Stimulated activated CD4-positive, alpha-beta T cell treated with anti-CD3 and anti-CD28 coated beads, Interleukin-1b, Interleukin-23, amount 100 ng/mL, for 48 hours (primary cell): Measurements from ENCODE around the gene TTLL12.

Source experiments
- DNase-seq: peaks from one replicate; pipeline ENCODE4 v3.0.0-alpha.2; 2020

TTLL12 gene

DNA sequence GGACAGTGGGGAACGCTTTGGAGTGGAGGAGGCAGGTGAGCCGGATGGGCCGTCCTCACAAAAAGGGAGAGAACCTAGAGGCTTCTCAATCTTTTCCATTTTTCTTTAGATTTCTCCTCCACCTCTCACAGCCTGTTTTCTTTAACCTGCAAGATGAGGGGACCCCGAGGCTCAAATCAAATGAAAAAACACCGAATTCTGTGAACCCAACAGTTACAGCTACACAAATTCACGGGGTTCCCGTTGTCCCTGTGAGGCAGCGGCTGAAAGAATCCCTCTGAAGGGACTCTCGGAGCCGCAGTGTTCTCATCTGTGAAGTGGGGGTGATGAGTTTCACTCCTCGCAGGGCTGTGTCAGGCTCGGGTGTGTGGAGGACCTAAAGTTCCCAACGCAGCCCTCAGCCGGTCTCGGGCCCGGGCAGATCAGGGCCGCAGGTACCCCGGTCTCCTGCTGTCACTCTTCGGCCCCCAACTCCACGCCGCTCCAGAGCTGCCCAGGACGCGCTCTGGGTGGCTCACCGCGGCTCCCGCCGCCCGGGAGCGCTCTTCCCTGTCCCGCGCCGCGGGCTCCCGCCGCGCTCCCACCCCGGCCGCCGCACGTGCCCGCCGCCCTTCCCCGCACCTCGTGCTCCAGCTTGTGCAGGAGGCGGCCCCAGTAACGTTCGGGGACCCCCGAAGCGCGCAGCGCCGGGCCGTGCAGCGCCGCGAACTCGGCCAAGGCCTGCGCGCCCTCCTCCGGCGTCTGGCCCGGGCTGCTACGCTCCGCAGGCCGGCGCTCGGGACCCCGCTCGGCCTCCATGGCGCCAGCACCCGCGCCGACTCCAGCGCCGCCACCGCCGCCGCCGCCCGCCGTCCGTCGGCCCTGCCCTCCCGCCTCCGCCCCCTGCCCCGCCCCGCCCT, at the start of gene TTLL12:
Gene TTLL12, minus strand, starts transcription at position 863 of the 899 bp plus-strand sequence. Its CDS starts 65 bp downstream, at position 798.
- DNase-seq, result peak; percentile 62

DNA sequence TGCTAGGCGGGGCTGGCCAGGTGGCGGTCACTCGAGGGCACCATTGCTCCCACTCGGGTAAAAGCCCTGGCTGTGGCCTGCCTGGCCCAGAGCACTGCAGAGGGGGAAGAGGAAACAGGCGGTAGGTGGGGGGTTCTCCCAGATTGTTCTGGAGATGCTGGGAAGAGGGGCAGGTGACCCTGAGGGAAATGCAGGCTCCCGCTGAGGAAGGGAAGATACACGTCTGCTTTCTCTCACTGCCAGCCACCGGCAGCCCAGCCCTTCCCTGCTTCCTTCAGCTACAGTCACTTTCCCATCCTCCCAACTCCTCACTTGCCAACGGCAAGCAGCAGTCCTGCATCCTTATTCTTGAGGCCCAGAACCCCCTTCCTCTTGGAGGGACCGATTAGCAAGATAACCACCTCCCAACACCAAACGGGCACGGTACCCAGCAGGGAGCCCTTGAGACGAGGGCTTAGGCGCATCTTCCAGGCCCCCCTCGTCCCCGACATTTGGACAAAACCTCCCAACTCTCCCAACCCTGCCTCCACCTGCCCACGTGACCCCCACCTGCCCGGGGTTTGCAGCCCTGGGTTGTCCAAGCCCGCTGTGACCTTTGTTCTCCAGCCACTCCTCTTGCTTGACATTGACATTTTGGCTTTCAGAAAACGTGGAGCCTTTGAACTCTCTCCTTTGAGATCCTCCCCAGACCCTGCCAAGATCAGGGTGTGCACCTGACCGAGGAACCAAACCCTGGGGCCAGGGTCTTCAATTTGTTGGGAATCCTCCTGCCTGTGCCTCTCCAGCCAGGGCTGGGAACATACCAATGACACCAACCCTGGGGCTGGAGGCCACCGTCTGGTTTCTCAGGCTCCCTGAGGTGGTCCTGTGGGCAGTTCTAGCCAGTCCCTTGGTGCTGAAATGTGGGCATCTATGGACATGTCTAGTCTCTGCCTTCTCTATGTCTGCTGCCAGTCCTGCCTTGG, 48.8 kb upstream of the TTLL12 start:
- DNase-seq, result no peak

DNA sequence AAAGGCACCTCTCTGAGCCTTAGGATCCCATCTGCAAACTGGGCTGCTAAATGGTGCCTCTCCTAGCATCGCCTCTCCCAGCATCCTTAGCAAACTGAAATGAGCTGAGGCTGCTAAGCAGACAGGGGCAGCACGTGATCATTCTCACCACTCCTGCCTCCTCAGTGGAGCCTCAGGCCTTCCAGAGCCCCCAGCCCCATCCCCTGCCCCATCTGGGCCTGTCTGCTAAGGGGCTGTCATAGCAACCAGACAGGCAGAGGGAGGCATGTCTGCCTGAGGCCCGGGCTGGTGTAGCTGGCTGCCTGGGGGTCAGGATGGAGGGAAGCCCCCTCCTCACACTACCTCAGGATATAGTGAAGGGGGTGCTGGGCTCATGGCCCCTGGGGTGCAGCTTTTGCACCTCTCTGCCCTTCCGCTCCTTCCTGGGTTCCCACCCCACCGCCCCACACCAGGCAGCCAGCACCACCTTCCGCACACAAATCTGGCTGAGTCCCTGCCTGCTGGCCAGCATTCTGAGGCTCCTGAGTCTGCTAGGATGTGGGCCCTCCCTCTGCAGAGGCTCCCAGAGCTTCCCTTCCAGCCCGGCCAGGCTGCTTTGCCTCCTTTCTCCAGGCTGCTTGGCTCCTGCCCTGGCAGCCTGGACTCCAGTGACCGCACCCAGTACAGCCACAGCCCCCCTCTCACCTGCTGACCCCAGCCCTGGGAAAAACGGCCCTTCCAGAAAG, 47.5 kb upstream of the TTLL12 start:
- no peak for DNase-seq

DNA sequence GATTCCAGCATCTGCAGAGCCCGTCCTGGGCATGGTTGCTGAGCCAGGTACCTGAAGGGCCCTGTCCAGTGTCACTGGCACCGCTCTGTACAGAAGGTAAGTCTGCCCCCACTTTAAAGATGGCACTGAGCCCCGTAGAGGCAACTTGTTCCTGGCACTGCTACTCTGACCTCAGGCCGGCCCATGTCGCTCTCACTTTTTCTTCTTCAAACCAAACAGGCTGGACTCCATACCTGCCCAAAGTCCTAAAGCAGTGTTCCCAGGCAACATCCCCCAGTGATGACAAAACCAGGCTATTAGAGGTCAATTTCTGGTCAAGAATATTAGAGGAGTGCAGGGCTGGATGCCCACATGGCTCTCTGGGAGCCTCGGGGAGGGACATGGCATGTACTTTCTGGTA, 46.6 kb upstream of the TTLL12 start:
- DNase-seq, result no peak

DNA sequence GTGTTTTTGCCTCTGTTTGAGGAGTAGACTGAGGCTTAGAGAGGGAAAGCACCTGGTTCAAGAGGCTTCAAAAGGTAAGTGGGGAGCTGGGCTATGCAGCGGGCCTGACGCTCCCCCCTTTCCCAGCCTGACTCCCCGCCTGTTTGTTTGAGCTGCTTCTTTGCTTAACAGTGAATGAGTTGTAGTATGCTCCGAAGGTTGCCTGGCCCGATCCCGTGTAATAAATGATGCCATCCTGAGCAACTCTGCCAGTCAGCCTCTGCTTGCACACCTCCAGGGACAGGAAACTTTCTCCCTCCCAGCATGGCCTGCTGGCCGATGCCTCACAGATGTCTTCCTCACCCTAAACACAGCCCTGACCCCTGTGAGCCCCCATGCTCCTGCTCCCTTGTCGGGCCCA, 45.5 kb upstream of the TTLL12 start:
- DNase-seq, result no peak

DNA sequence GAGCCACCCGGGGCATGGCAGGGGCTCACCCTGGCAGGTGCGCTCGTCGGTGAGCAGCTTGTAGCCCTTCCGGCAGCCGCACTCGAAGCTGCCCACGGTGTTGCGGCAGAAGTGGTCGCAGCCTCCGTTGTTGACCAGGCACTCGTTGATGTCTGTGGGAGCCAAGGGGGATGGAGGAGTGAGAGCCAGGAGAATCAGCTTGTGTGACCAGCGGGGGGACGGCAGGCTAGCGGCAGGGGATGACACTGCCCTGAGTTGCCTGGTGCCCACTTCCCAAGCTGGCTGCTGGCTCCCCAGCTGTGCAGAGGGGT, 44.7 kb upstream of the TTLL12 start:
- no peak for DNase-seq

DNA sequence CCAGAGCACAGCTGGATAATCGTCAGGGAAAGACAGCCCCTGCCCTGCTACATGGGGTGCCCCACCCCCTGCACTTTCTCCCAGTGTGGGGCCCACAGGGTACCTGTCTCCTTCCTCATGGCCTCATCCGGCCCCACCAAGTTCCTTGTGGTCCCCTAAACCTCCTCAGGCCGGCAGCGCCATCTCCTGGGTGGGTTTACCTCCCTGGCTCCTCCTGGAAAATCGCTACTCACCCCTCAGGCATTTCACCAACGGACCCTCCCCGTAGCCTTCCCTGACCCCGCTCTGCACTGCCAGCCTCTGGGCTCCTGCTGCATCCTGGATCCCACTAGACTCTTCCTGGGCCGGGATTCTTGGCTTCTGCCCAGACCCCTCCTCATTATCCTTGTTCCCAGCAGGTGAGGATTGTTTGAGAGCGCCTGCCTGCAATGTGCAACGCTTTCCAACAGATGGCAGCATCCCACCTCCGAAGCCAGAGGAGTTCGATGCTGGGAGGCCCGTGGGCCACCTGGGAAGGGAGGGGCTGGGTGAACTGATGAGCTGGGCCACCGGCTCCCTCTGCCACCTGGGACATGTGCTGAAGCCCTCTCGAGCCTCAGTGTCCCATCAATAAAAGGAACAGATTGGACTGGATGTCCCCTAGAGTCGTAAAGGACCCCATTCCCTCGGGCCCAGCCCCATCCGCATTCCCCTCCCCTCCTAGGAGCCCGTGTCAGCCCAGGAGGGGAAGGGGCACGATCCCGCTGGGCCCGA, 44.2 kb upstream of the TTLL12 start:
- DNase-seq, result peak; percentile 64

DNA sequence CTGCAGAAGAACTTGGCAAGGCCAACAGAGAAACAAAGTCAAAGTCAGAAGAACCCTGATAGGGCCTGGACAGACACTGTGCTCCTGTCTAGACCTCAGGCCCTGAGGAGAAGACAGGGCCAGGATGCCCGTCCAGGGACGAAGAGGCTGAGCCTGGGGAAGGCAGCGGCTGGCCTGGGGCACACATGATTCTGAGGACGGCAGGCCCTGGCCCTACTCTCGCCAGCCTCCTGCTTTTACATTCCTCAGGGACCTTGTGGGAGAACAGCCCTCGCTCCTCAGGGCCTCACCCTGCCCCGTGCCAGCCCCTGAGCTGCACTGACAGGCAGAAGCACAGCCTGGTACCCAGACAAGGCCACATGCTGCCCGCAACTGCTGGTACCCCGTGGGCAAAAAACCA, 43.6 kb upstream of the TTLL12 start:
- DNase-seq, result no peak

DNA sequence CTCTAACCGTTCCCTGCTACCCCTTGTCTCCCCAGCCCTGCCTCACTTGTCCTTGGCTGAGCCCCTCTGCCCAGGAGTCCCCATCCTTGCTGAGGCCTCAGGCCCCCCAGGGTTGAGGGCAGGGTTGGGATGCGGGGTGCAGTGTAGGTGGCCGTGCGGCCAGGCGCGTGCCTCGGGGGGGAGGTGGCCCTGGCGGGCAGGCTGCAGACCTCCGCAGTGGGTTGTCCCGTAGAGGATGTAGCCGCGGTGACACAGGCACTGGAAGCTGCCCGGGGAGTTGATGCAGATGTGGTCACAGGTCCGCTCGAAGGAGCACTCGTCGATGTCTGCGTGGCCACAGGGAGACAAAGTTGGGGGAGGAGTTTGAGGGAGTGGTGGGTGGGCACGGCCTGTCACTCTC, 41.9 kb upstream of the TTLL12 start:
- no peak for DNase-seq

DNA sequence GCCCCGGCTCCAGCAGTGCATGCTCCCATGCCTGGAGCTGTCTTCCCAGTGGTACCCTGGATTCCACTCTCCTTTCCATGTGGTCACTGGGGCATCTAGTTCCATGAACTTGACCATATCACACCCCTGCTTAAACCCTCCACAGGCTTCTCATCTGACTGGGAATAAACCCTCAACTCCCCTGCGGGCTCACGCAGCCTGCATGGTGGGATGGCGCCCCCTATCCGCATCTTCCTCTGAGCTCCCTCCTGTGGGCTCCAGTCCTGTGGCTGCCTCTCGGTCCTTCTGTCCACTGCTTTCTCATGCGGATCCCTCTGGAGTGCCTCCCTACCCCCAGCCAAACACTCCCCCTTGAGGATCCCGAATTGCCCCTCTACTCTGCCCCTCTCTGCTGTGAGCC, 41.4 kb upstream of the TTLL12 start:
- no peak for DNase-seq

DNA sequence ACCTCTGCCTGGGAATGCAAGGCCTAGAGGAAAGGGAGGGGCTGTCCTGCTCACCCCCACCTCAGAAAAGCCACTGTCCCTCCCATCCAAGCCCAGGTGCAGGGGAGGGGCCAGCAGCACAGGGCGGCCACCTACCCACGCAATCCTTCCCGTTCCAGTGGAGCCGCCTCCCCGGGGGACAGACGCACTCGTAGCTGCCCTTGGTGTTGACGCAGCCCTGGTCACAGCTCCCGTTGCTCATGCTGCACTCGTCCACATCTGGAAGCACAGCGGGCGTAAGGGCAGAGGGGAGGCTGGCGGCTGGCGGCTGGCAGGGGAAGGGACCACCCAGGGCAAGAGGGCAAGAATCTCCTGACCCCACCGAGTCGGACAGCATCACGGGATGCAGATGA, 40.3 kb upstream of the TTLL12 start:
- no peak for DNase-seq

DNA sequence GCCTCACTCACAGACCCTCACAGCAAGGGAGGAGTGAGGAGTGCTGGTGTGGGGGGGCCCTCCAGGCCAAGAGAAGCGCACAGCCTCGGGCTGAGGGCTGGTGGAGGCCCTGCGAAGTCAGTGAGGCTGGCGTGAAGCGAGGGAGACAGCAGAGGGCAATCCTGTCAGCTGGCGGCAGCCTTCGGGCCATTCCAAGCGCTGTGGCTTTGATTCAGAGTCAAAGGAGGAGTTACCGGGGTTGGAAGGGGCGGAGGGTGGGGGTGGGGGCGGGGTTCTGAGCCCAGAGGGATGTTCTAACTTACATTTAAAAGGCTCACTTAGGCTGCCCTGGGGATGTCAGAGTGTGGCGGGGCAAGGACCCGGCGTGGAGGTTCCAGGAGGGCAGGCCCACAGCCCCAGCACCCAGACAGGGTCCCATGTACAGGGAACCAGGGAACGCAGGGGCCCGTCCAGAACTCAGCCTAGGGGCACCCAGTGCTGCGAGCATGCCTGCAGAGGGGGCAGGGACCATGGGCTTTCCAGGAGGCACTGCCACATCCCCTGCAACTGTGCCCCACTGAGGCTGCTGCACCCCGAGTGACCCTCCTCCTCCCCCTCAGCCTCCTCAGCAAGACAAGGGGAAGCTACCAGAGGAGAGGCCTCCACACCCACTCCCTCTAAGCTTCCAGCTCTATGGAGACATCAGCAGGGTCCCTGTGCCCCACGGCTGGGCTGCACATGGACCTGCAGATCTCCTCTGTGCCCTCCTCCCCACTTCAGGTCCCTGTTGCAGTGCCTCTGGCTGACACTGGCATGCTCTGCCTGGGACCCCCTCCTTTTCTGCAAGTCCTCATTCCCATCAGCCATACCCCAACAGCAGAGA, 39.7 kb upstream of the TTLL12 start:
- DNase-seq, result no peak

DNA sequence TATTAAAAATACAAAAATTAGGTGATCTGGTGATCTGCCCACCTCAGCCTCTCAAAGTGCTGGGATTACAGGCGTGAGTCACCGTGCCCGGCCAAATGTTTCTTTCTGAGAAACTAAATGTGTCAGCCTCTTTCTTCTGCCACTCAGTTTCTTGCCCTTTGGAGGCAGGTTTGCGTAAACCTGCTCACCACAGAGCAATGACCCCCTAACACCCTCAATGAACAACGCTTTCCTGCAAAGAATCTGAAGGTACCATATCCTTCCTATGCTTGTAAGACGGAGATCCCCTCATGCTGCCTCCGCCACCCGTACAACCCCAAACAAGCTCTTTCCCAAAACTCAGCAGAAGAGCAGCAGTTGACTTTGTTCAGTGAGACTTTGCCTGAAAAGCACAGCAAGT, 38.7 kb upstream of the TTLL12 start:
- no peak for DNase-seq

DNA sequence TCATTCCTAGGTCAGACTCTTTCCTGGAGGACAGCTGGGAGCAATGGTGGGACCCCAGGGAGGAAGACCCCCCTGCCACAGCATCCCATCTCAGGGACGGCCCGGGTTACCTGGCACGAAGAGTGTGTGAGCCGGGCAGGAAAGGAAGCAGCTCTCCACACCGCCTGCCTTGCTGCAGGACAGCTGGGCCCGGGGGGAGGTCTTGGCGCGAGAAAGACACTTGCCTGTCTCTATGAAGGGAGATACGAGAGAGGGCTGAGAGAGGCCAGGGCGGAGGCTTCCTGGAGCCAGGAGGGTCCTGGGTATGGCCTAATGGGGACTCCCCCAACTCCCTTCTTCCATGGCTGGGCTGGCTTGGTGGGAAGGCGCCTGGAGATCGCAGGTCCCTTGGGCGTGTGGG, 36.1 kb upstream of the TTLL12 start:
- DNase-seq, result no peak

DNA sequence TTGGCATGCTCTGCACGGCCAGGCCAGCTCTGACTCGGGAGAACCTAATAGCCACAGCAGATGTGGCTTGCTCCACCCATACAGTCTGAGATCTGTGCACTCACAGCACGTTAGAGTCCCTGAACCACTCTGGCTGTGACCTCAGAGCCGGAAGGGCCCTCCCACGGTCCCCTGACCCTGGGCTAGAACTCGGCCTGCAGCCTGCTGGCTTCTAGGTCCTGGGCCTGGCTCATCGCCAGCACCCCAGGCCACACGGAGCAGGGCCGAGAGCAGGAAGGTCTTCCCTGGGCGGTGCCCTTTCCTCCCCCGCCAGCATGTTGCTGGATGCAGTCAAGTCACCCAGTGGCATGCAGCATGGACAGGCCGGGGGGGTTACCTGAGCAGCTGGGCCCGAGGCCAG, 35.3 kb upstream of the TTLL12 start:
- no peak for DNase-seq

DNA sequence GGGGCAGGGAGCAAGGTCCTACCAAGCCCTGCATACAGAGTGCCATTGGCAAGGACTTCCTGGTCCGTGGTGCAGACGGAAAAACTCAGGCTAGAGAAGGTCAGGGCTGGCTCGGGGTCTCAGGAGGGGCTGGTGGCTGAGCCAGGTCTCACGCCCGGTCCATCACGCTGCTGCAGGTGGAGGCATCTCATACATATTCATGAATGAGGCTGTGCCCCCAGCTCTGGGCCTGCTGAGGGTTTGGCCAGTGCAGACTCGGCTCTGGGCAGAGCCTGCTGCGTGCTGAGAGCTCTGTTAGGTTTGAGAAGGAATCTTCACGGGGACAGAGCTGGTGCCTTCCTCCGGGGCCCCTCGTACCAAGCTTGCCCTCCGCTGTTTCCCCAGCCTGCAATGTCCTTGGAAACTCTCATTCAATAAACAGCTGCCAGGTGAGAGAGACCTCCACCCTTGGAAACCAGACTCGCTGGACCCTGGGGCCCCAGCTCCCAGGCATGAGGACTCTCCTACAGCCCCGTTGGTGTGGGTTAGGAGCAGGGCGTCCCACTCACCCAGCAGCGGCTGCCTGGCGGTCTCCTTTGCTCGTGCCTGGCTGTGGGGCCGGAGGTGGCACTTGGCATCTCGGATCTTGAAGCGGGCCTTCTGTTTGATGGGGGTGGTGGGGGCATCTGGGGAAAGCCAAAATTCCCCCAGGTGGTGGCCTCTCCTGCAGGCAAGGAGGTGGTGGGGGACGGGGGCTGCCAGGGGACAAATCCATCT, 33.9 kb upstream of the TTLL12 start:
- no peak for DNase-seq

DNA sequence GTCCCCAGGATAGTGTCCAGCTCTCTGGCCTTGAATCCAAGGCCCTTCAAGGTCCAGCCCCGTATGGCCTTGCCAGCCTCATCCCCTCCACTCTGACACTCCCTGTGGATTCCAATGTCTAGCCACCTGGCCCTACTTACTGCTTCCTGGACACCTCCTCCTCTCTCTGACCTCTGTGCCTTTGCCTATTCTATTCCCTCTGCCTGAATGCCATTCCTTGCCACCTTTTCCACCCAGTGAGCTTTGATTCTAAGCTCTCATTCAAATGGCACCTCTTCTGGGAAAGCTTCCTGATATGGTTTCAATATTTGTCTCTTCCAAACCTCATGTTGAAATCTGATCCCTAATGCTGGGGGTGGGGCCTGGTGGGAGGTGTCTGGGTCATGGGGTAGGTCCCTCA, 31.9 kb upstream of the TTLL12 start:
- DNase-seq, result no peak

DNA sequence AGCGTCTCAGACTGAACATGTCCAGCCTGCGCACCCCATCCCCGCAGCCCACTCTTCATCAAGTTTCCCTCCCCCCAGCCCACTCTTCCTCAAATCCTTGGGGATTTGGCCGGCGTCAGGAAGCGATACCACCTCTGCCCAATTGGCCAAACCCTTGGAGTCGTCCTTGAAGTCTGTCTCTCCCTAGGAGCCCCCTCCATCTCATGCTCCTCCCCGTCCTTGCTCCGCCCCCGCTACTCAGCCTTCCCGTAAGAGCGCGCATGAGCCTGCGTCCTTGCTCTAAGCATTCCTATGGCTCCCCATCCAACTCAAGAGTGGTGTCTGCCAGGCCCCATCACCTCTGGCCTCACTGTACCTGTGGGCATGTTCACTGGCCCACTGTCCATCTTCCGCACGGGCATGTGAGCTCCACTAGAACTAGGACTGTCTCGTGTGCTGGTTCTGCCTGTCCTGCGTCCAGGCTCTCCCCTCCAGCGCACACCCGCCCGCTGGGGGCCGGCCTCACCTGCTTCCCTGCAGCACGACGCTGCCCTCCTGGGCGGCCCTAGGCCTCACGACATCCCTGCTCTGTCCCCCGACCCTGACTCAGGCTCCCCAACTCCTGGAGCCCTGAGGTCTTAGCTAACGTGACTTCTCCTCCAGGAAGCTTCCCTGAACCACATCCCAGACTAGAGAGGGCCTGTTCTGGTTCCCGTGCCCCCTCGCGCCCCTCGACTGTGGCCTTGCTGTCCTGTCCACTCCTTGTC, 30.5 kb upstream of the TTLL12 start:
- DNase-seq, result no peak

DNA sequence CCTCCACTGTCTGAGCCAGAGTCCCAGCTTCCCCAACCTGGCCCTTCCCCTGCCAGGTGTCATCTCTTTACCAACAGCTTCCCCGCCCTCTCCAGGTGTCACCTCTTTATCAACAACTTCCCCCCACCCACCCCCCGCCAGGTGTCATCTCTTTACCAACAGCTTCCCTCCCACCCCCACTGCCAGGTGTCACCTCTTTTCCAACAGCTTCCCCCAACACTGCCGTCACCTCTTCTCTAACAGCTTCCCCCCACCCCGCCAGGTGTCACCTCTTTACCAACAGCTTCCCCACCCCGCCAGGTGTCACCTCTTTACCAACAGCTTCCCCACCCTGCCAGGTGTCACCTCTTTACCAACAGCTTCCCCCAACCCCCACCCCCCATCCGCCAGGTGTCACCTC, 29.8 kb upstream of the TTLL12 start:
- DNase-seq, result no peak

DNA sequence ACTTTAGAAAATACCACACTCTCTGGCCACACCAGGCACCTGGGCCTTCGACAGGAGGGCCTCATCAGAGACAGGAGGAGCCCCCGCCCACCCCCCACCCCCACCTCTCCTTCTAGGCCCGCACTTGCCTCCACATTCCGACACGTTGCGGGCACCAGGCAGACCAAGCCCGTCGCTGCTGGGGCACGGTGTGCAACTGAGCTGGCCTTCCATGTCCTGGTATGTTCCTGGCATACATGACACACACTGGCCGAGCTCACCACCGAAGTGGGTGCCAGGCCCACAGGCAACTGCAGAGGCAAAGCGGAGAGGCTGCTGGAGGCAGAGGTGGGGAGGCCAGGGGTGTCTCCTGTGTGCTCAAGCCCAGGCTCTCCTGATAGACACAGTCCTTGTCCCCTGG, 27.0 kb upstream of the TTLL12 start:
- DNase-seq, result no peak
